ENCODE data around the gene GXYLT1.

DNA sequence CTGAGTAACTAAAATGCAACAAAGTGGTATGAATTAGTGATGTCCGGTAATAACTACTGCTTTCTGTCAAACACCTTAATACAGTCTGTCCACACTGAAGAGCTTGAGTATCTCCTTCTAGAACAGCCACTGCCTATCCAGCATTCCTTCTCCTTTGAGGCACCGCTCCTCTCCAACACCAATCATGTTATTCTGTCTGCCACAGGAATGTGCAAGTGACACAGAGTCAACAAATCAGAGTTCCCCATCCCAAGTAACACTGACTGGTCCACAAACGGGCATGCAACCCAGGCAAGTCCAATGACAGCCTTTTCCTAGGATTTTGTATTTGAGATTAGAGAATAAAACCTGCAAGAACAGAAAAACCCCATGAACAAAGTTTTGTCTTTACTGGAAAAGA, 3.8 kb downstream of the GXYLT1 start:
- TF ChIP-seq ZNF121 (CRISPR knock-in tag; IDR thresholded peaks at IDR 0.05) (no peak), ESRRA (CRISPR knock-in tag; IDR thresholded peaks at IDR 0.05; ENCODE audit: borderline replicate concordance) (no peak), GABPB1 (CRISPR knock-in tag; IDR thresholded peaks at IDR 0.05) (no peak)
- TF ChIP-seq, protein P1, sequence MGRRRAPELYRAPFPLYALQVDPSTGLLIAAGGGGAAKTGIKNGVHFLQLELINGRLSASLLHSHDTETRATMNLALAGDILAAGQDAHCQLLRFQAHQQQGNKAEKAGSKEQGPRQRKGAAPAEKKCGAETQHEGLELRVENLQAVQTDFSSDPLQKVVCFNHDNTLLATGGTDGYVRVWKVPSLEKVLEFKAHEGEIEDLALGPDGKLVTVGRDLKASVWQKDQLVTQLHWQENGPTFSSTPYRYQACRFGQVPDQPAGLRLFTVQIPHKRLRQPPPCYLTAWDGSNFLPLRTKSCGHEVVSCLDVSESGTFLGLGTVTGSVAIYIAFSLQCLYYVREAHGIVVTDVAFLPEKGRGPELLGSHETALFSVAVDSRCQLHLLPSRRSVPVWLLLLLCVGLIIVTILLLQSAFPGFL (CRISPR knock-in tag; IDR thresholded peaks at IDR 0.05; ENCODE audit: borderline replicate concordance): no peak
- TF ChIP-seq, protein P2, sequence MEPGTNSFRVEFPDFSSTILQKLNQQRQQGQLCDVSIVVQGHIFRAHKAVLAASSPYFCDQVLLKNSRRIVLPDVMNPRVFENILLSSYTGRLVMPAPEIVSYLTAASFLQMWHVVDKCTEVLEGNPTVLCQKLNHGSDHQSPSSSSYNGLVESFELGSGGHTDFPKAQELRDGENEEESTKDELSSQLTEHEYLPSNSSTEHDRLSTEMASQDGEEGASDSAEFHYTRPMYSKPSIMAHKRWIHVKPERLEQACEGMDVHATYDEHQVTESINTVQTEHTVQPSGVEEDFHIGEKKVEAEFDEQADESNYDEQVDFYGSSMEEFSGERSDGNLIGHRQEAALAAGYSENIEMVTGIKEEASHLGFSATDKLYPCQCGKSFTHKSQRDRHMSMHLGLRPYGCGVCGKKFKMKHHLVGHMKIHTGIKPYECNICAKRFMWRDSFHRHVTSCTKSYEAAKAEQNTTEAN (CRISPR knock-in tag; IDR thresholded peaks at IDR 0.05): no peak
- TF ChIP-seq, protein P3, sequence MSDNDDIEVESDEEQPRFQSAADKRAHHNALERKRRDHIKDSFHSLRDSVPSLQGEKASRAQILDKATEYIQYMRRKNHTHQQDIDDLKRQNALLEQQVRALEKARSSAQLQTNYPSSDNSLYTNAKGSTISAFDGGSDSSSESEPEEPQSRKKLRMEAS (CRISPR knock-in tag; IDR thresholded peaks at IDR 0.05): no peak
